GM19025 (cell line): ENCODE data around the gene ZNF554.

Experiments
- ATAC-seq: cut with Tn5 transposase; IDR thresholded peaks from one replicate; pipeline ENCODE4 v1.9.1; 2021; ENCODE audit warnings: mild to moderate bottlenecking, low read depth, moderate library complexity; ENCODE audit not compliant: unreplicated experiment

The ZNF554 gene

GRCh38 chr19:2819540-2820111 lies at the start of gene ZNF554:
ZNF554 (plus strand) TSS chr19:2819868; CDS start chr19:2820072, 204 bp downstream.
- peak; percentile 91 for ATAC-seq

GRCh38 chr19:2770055-2771013 lies 49.3 kb upstream of the ZNF554 start:
- ATAC-seq, result no peak

GRCh38 chr19:2771786-2772674 lies 47.6 kb upstream of the ZNF554 start:
- ATAC-seq, result no peak

GRCh38 chr19:2774083-2774679 lies 45.5 kb upstream of the ZNF554 start:
- ATAC-seq, result no peak

- ATAC-seq, result no peak
Observed at GRCh38 chr19:2774953-2775555, 44.6 kb upstream of the ZNF554 start.

GRCh38 chr19:2775556-2776430 lies 43.9 kb upstream of the ZNF554 start:
- ATAC-seq, result no peak

GRCh38 chr19:2777952-2778683 lies 41.5 kb upstream of the ZNF554 start:
- no peak for ATAC-seq

GRCh38 chr19:2779121-2779740 lies 40.4 kb upstream of the ZNF554 start:
- no peak for ATAC-seq

GRCh38 chr19:2780284-2780683 lies 39.4 kb upstream of the ZNF554 start:
- no peak for ATAC-seq

GRCh38 chr19:2782329-2782935 lies 37.2 kb upstream of the ZNF554 start:
- no peak for ATAC-seq

GRCh38 chr19:2782936-2783780 lies 36.5 kb upstream of the ZNF554 start, which contains the start of gene SGTA:
SGTA (minus strand) TSS chr19:2783273; CDS start chr19:2769068, 14,205 bp downstream.
- peak; percentile 73 for ATAC-seq

- ATAC-seq, result no peak
Observed at GRCh38 chr19:2783781-2784145, 35.9 kb upstream of the ZNF554 start.

- ATAC-seq, result peak; percentile 63
Observed at GRCh38 chr19:2785244-2785997, 34.2 kb upstream of the ZNF554 start, which contains the start of gene THOP1. THOP1 (plus strand) TSS chr19:2785503; CDS start chr19:2785663, 160 bp downstream.

GRCh38 chr19:2787115-2787514 lies 32.6 kb upstream of the ZNF554 start:
- no peak for ATAC-seq

GRCh38 chr19:2788237-2788636 lies 31.4 kb upstream of the ZNF554 start:
- ATAC-seq, result no peak

- no peak for ATAC-seq
Observed at GRCh38 chr19:2790194-2790556, 29.5 kb upstream of the ZNF554 start.
